HG02642 (cell line): ENCODE measurements around the gene TPTE.
"Not testable (repeated sequence)": the region's sequence is repeated elsewhere in the genome, so short reads cannot be mapped to it uniquely, and the experiment has no call there.

Experiments
- ATAC-seq: cut with Tn5 transposase; IDR thresholded peaks from one replicate; pipeline ENCODE4 v1.9.1; 2021; ENCODE audit warnings: mild to moderate bottlenecking; ENCODE audit not compliant: unreplicated experiment, poor library complexity

Gene TPTE

DNA sequence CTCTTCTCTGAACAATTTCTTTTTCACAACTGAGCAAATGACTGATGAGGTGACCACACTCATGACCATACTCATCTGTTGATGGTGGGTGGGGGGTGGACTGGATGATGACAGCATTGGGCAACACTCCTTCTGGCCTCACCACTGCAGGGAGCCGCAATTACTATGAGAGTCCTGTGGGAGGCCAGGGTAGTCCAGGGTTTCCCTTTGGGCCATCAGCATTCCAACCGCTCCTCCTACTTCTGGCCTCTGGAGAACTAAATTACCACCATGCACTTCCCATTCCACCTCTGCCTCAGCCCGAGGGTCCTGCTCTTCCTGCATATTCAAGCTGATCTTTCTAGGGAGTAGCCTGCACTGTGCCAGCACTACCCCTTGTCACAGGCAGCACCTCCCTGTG is 94.7 kb downstream of the TPTE start:
- not testable (repeated sequence) for ATAC-seq

DNA sequence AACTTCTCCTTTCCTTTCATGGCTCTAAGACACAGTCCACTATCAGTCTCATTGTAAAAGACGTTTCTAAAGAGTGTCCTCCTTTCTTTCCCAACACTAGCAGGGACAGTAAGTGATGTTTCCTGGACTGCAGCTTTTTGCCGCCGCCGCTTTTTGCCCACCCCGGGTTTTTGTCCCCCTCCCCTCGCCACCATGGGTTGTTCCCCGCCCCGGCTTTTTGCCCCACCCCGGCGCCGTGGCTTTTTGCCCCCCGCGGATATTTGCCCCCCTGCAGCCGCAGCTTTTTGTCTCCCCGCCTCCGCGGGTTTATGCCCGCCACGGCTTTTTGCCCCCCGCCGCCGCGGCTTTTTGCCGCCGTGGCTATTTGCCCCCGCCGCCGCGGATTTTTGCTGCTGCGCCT is 95.2 kb downstream of the TPTE start:
- no peak for ATAC-seq

DNA sequence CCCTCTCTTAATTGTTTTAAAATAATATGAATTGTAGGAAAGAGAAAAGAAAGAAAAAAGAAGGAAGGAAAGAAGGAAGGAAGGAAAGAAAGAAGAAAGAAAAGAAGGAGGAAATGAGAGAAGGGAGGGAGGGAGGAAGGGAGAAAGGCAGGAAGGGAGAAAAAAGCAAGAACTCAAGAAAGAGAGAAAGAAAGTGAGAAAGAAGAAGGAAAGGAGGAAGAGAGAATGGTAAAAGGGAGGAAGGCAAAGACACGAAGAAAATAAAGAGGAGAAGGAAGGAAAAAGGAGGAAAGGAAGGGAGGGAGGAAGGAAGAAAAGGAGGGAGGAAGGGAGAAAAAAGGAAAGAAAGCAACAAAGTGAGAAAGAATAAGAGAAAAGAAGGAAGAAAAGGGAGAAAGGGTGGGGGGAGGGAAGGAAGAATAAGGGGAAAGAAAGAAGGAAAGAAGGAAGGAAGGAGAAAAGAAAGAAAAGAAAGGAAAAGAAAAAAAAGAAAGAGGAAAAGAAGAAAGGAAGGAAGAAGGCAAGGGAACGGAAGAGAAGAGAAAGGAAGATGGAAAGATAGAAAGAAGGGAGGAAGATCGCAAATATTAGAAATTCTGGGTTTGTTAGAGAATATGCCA is 95.9 kb downstream of the TPTE start:
- ATAC-seq = not testable (repeated sequence)

DNA sequence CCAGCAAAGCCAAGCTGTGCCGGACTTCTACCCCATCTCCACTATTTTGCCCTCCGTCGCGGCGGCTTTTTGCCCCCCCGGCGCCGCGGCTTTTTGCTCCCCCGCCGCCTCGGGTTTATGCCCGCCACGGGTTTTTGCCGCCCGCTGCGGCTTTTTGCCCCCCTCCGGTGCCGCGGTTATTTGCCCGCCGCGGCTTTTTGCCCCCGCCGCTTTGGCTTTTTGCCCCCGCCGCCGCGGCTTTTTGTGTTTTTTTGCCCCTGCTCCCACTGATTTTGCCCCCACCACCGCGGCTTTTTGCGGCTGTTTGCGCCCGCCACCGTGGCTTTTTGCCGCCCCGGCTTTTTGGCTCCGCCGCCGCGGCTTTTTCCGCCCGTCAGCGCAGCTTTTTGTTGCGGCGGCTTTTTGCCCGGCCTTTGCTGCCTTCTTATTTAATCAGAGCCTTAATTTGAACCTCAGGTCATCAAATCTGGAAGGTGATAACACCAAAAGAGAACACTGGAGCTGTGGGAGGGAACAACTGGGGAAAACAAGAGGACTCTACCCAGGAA is 106.0 kb downstream of the TPTE start:
- ATAC-seq = no peak

DNA sequence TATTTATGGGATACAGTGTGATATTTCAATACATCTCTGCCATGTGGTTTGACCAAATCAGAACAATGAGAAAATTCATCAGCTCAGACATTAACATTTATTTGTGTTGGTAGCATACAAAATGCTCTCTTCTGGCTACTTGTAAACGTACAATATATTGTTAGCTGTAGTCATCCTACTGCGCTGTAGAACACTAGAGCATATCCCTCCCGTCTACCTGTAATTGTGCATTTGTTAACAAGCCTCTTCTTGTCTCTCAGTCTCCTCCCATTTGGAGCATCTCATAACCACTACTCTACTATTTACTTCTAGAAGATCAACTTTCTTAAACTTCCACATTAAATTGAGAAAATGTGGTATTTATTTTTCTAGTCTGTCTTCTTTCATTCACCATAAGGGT is 107.9 kb downstream of the TPTE start:
- not testable (repeated sequence) for ATAC-seq

DNA sequence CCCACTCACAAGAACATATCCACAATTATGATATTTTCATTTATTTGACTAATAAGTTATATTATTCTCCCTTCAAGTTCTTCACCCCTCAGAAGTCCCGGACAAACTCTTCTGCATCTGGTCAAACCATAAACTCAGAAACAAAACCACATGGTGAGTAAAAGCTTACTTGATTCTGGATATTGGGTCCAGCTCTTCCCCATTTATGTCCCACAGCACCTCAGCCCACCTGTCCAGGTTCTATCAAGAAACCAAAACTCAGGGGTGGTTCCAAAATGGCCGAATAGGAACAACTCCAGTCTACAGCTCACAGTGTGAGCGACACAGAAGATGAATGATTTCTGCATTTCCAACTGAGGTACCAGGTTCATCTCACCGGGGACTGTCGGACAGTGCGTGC is 109.4 kb downstream of the TPTE start:
- ATAC-seq = not testable (repeated sequence)

DNA sequence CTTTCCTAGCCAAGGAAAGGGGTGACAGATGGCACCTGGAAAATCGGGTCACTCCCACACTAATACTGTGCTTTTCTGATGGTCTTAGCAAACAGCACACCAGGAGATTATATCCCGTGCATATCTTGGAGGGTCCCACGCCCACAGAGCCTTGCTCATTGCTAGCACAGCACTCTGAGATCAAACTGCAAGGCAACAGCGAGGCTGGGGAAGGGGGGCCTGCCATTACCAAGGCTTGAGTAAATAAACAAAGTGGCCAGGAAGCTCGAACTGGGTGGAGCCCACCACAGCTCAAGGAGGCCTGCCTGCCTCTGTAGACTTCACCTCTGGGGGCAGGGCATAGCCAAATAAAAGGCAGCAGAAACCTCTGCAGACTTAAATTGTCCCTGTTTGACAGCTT is 109.9 kb downstream of the TPTE start:
- not testable (repeated sequence) for ATAC-seq

DNA sequence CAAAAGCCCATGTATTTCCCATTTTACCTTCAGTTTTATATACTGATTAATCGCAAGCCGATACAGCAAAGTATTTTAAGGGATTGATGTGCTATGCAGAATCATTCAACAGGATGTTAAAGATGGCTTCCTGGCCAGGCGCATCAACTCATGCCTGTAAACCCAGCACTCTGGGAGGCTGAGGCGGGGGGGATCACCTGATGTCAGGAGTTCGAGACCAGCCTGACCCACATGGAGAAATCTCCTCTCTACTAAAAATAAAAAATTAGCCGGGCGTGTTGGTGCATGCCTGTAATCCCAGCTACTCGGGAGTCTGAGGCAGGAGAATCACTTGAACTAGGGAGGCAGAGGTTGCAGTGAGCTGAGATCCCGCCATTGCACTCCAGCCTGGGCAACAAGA is 116.8 kb downstream of the TPTE start:
- ATAC-seq = not testable (repeated sequence)

DNA sequence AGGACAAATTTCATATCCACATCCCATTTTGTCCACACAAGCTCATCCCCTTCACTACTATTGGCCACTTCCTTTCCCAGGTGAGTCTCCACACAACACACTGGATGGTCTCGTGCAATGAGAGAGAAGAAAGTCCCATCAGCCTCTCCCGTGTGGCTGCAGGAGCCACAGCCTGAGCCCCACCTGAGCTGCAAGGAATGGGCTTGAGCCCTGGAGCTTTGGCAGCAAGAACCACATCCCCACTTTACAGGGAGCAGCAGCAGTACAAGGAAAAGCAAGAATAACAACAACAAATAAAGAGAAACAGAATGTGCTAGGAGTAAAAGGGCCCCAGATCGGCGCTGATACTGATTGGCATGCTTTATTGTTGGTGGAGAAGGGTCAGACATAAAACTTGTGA is 117.7 kb downstream of the TPTE start:
- no peak for ATAC-seq

DNA sequence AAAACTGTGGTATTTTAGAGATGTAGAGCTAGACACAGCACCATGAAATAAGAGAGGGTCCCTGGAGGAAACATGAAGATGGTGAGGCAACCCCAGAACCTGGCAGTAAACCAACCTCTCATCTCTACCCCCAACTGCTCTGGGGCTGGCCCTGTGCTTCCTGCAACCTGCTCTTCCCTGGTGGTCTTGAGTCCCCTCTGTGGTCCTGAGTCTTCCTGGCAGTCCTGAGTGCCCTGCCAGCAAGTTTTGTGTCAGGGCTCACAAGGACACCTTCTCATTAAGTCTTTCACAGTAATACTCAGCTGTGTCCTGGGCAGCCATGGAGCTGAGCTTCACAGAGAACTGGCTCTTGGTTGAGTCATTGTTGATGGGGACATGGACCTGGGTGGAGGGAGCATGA is 118.4 kb downstream of the TPTE start:
- ATAC-seq = not testable (repeated sequence)

DNA sequence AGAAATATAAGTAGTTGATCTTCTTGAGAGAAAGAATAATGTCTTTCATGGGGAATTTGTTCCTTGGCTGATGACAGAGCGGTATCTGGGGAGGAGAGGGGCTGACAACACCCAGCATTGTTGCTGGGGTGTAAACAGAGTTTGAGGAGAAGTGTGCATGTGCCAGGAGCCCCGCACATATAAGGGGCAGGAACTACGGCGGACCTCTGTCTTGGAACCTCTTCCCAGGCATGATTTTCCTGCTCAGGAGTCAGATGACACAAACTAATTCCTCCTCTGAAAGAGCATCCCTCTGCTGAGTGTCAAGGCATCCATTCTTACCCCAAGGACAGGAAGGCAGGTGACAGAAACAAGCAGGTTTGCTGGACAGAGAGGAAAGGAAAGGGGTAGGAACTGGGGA is 119.1 kb downstream of the TPTE start:
- no peak for ATAC-seq

DNA sequence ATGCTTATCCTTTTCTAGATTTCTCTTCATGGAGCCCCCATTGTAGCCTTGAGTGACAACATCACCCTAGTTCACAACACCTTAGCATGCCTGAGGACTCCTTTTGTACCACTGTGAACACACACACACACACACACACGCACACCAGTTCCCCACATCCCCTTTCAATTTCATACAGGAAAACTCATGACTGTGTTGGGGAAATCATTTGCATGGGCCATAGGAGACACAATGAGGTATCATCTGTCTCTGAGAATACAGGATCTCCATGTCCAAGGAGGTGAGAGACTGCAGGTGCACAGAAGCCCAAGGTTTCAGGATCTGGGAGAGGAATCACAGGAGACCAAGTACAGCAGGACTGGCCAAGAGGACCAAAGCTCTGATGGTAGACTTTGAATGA is 119.7 kb downstream of the TPTE start:
- no peak for ATAC-seq

DNA sequence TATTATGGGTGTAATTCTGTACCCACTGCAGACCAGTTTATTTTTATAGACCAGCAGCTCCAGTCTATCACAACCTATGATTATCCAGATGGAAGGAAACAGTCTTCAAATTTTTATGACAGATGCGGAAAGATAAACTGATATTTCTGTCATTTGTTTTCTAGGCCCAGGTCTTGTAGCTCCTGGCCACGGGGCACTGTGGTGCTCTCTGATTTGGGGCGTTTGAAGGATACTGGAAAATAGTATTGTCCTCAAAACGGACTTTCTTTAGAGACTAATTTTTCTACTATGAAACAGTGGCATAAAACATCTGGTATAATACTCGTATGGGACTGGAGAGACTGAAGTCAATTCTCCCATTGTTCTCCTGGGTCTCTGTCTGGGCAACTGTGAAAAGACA is 124.3 kb downstream of the TPTE start:
- ATAC-seq = not testable (repeated sequence)

DNA sequence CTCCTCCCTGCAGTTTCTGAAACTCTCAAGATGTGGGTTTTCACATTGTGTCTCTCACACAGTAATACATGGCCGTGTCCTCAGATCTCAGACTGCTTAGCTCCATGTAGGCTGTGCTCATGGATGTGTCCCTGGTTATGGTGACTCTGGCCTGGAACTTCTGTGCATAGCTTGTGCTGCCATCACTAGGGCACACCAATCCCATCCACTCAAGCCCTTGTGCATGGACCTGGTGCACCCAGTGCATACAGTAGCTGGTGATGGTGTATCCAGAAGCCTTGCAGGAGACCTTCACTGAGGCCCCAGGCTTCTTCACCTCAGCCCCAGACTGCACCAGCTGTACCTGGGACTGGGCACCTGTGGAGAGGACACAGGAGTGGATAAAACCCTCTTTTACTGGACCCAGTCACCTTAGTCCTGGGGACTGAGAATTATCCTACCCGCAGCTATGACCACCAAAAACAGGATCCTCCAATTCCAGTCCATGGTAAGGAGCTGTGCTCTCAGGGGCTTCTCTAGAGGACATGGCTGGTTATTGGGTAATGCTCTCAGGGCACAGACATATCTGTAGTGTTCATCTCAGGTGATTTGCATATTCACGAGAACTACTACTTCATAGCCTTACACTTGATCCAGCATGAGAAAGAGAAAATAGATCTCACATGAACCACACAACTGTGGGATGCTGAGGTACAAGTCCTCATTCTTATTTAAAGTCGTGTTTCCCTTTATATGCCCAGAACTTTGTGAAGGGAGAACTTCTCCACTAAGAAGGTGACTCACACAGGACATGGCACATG is 128.2 kb downstream of the TPTE start:
- not testable (repeated sequence) for ATAC-seq

DNA sequence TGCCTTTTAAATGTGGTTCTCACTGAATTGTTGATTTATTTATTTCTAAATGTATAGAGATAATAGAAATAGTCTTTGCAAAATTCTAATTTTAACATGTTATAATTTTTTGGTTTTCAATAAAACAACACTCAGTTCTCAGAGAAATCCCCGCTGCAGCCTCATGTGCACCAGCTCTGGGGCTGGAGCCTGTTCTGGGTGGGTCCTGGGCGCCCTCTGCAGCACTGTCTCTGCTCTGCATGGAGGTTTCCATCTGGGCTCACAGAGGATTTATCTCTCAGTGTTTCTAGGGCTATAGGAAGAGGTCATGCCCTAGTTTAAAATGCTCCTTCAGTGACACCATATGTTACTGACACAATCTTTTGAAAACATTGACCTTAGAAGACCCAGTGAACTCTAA is 128.9 kb downstream of the TPTE start:
- not testable (repeated sequence) for ATAC-seq
